Epithelial cell of proximal tubule (primary cell): ENCODE measurements around the gene MX2. TPM values are rescaled to one million over a fixed set of nuclear protein-coding genes. Genes with fewer than 3 reads are reported as not detected.

ENCODE experiments used
- DNase-seq: peaks from one replicate; pipeline ENCODE4 v3.0.0-alpha.2; 2011; ENCODE audit warnings: low read depth
- H3K4me3 ChIP-seq: 2 replicates; pipeline ENCODE4 v1.5.1; 2011; ENCODE audit warnings: low read depth, mild to moderate bottlenecking, low read length
- CTCF ChIP-seq: conservative IDR thresholded peaks from 2 replicates; pipeline ENCODE4 v1.5.1; 2012; ENCODE audit warnings: low read depth, mild to moderate bottlenecking, low read length
- total RNA-seq: library from RNA; depleted of rRNA; stranded (reverse); fragments of >200 nt; gene quantifications from 2 replicates; pipeline ENCODE4 v1.2.3, GENCODE V29; 2015

The MX2 gene
- total RNA-seq, 1 donor from 2014 or later: 0.12 TPM

GRCh38 chr21:41318218-41318617 is 43.6 kb upstream of the MX2 start:
- no peak for TF ChIP-seq CTCF

GRCh38 chr21:41319273-41319672 is 42.6 kb upstream of the MX2 start:
- no peak for TF ChIP-seq CTCF
- DNase-seq: no peak
- H3K4me3 ChIP-seq: no peak overlapping the region

More at GRCh38 chr21:41318218-41318617, 43.6 kb upstream of the MX2 start:
- DNase-seq: no peak
- H3K4me3 ChIP-seq: no peak overlapping the region

- DNase-seq: no peak
- no peak for TF ChIP-seq CTCF
- H3K4me3 ChIP-seq: no peak overlapping the region
Measured at GRCh38 chr21:41321211-41321907, 40.5 kb upstream of the MX2 start.

- DNase-seq: no peak
- TF ChIP-seq CTCF: no peak
Measured at GRCh38 chr21:41321908-41322495, 39.8 kb upstream of the MX2 start.

GRCh38 chr21:41322496-41323382 is 39.1 kb upstream of the MX2 start:
- no peak overlapping the region for H3K4me3 ChIP-seq
- no peak for TF ChIP-seq CTCF
- no peak for DNase-seq

More at GRCh38 chr21:41321908-41322495, 39.8 kb upstream of the MX2 start:
- H3K4me3 ChIP-seq: no peak overlapping the region

GRCh38 chr21:41325138-41325912 is 36.5 kb upstream of the MX2 start:
- no peak for TF ChIP-seq CTCF
- no peak for DNase-seq
- H3K4me3 ChIP-seq: no peak overlapping the region
